Astrocyte (in vitro differentiated cells and primary cell): ENCODE results near the gene INAFM2. TPM values are rescaled to one million over a fixed set of nuclear protein-coding genes. Genes with fewer than 3 reads are reported as not detected.

Source experiments
- DNase-seq: peaks from one replicate; pipeline ENCODE4 v3.0.0-alpha.2; 2010; ENCODE audit warnings: low read depth
- FAIRE-seq: peaks from 2 replicates; lab custom pipeline; 2011; peaks lifted over from hg19 to GRCh38; lab: Jason Lieb, UNC
- H2AFZ ChIP-seq: 2 replicates; pipeline ENCODE4 v1.6.0; 2012; ENCODE audit warnings: low read depth, low read length, inconsistent platforms
- H3K27ac ChIP-seq: 2 replicates; pipeline ENCODE4 v1.5.1; 2011; ENCODE audit warnings: low read depth, low read length, inconsistent platforms
- H3K27me3 ChIP-seq: 2 replicates; pipeline ENCODE4 v1.6.0; 2011; ENCODE audit warnings: low read length, inconsistent platforms; ENCODE audit not compliant: insufficient read depth
- H3K36me3 ChIP-seq: 2 replicates; pipeline ENCODE4 v1.5.1; 2011; ENCODE audit warnings: low read length, inconsistent platforms; ENCODE audit not compliant: insufficient read depth
- H3K4me1 ChIP-seq: 2 replicates; pipeline ENCODE4 v1.5.1; 2011; ENCODE audit warnings: low read length, inconsistent platforms; ENCODE audit not compliant: insufficient read depth
- H3K4me2 ChIP-seq: 2 replicates; pipeline ENCODE4 v1.6.0; 2012; ENCODE audit warnings: low read length, inconsistent platforms
- H3K4me3 ChIP-seq: 2 replicates; pipeline ENCODE4 v1.5.1; 2011; ENCODE audit warnings: low read depth, mild to moderate bottlenecking, low read length, inconsistent platforms; ENCODE audit not compliant: insufficient read depth
- H3K79me2 ChIP-seq: 2 replicates; pipeline ENCODE4 v1.6.0; 2012; ENCODE audit warnings: mild to moderate bottlenecking, low read length, inconsistent platforms; ENCODE audit not compliant: insufficient read depth
- H3K9ac ChIP-seq: 2 replicates; pipeline ENCODE4 v1.6.0; 2012; ENCODE audit warnings: mild to moderate bottlenecking, low read length, inconsistent platforms
- H3K9me3 ChIP-seq: 2 replicates; pipeline ENCODE4 v1.5.1; 2012; ENCODE audit warnings: low read depth, mild to moderate bottlenecking, low read length, inconsistent platforms; ENCODE audit not compliant: insufficient read depth
- H4K20me1 ChIP-seq: 2 replicates; pipeline ENCODE4 v1.6.0; 2012; ENCODE audit warnings: low read length, inconsistent platforms; ENCODE audit not compliant: insufficient read depth
- H3K27ac Mint-ChIP-seq: one replicate; pipeline ENCODE4 v1.8.0; 2021; ENCODE audit warnings: mild to moderate bottlenecking, mixed read lengths; ENCODE audit not compliant: unreplicated experiment
- H3K27me3 Mint-ChIP-seq: one replicate; pipeline ENCODE4 v1.8.0; 2021; ENCODE audit warnings: low read depth, mixed read lengths; ENCODE audit not compliant: unreplicated experiment
- H3K36me3 Mint-ChIP-seq: one replicate; pipeline ENCODE4 v1.8.0; 2021; ENCODE audit warnings: low read depth, mixed read lengths; ENCODE audit not compliant: unreplicated experiment
- H3K4me1 Mint-ChIP-seq: one replicate; pipeline ENCODE4 v1.8.0; 2021; ENCODE audit warnings: low read depth, mixed read lengths; ENCODE audit not compliant: unreplicated experiment
- H3K4me3 Mint-ChIP-seq: one replicate; pipeline ENCODE4 v1.8.0; 2021; ENCODE audit warnings: mild to moderate bottlenecking, moderate library complexity, mixed read lengths; ENCODE audit not compliant: unreplicated experiment
- H3K9me3 Mint-ChIP-seq: one replicate; pipeline ENCODE4 v1.8.0; 2021; ENCODE audit warnings: mild to moderate bottlenecking, mixed read lengths; ENCODE audit not compliant: unreplicated experiment
- CTCF ChIP-seq: IDR thresholded peaks from 2 replicates; pipeline ENCODE4 v1.5.1; 2011; ENCODE audit warnings: low read depth, mild to moderate bottlenecking, inconsistent platforms, low read length, moderate library complexity; ENCODE audit not compliant: insufficient read depth
- EZH2 ChIP-seq: IDR thresholded peaks from 2 replicates; pipeline ENCODE4 v1.6.1; 2012; ENCODE audit warnings: mild to moderate bottlenecking, low read length, inconsistent platforms; ENCODE audit not compliant: insufficient read depth
- total RNA-seq: library from RNA; stranded (reverse); gene quantifications from 2 replicates; pipeline ENCODE4 v1.2.1, GENCODE V29; 2021

INAFM2 gene
- total RNA-seq, 1 donor from 2014 or later, result 41.2 TPM

- Histone ChIP-seq H3K27me3 (no peaks in the 10 kb centered on the region), H3K9ac (no peak overlapping the region), H4K20me1 (no peaks in the 10 kb centered on the region), H2AFZ (no peak overlapping the region), H3K4me3 (no peak overlapping the region), H3K79me2 (no peaks in the 10 kb centered on the region), H3K27ac (no peak overlapping the region), H3K9me3 (no peaks in the 10 kb centered on the region), H3K4me1 (peaks cover 19% of the 10 kb centered on the region), H3K4me2 (no peak overlapping the region), H3K36me3 (no peaks in the 10 kb centered on the region)
- peaks cover 15% of the 10 kb centered on the region for H3K4me1 Mint-ChIP-seq
- TF ChIP-seq EZH2 (no peak), CTCF (no peak)
- H3K4me3 Mint-ChIP-seq, result no peak overlapping the region
- H3K27ac Mint-ChIP-seq, result no peak overlapping the region
- no peak for DNase-seq
- H3K9me3 Mint-ChIP-seq, result peaks cover 2% of the 10 kb centered on the region
- FAIRE-seq, result no peak
- H3K27me3 Mint-ChIP-seq, result peaks cover 35% of the 10 kb centered on the region
- peaks cover 1% of the 10 kb centered on the region for H3K36me3 Mint-ChIP-seq
Observed at GRCh38 chr15:40347559-40348473, 24.3 kb downstream of the INAFM2 start.

GRCh38 chr15:40348474-40348870, 25.0 kb downstream of the INAFM2 start:
- no peak overlapping the region for H2AFZ ChIP-seq
- H3K4me2 ChIP-seq, result no peak overlapping the region
- H3K36me3 ChIP-seq, result no peaks in the 10 kb centered on the region
- Mint-ChIP-seq H3K36me3 (peaks cover 1% of the 10 kb centered on the region), H3K27ac (no peak overlapping the region), H3K4me3 (no peak overlapping the region), H3K27me3 (peaks cover 38% of the 10 kb centered on the region), H3K9me3 (peaks cover 2% of the 10 kb centered on the region), H3K4me1 (peaks cover 8% of the 10 kb centered on the region)
- no peaks in the 10 kb centered on the region for H4K20me1 ChIP-seq
- H3K9ac ChIP-seq, result no peak overlapping the region
- FAIRE-seq (no peak), DNase-seq (no peak)
- H3K4me3 ChIP-seq, result no peak overlapping the region
- no peaks in the 10 kb centered on the region for H3K27me3 ChIP-seq
- no peaks in the 10 kb centered on the region for H3K9me3 ChIP-seq
- H3K79me2 ChIP-seq, result no peaks in the 10 kb centered on the region
- no peak for TF ChIP-seq CTCF
- no peak overlapping the region for H3K27ac ChIP-seq
- H3K4me1 ChIP-seq, result peaks cover 12% of the 10 kb centered on the region

- no peak overlapping the region for H3K27ac Mint-ChIP-seq
- no peak overlapping the region for H3K4me3 Mint-ChIP-seq
- DNase-seq (no peak), FAIRE-seq (no peak)
- no peak overlapping the region for H2AFZ ChIP-seq
- H3K4me1 Mint-ChIP-seq, result peaks cover 9% of the 10 kb centered on the region
- H3K9me3 ChIP-seq, result no peaks in the 10 kb centered on the region
- H3K9ac ChIP-seq, result no peak overlapping the region
- H3K9me3 Mint-ChIP-seq, result peaks cover 2% of the 10 kb centered on the region
- H3K4me2 ChIP-seq, result no peak overlapping the region
- H3K27ac ChIP-seq, result no peak overlapping the region
- H3K36me3 ChIP-seq, result no peaks in the 10 kb centered on the region
- H3K4me3 ChIP-seq, result no peak overlapping the region
- H3K79me2 ChIP-seq, result no peaks in the 10 kb centered on the region
- no peaks in the 10 kb centered on the region for H3K27me3 ChIP-seq
- TF ChIP-seq CTCF (no peak), EZH2 (no peak)
- H3K36me3 Mint-ChIP-seq, result peaks cover 1% of the 10 kb centered on the region
- no peaks in the 10 kb centered on the region for H4K20me1 ChIP-seq
- H3K27me3 Mint-ChIP-seq, result peaks cover 39% of the 10 kb centered on the region
- H3K4me1 ChIP-seq, result peaks cover 9% of the 10 kb centered on the region
Observed at GRCh38 chr15:40349163-40349562, 25.7 kb downstream of the INAFM2 start.
